Stomach (tissue), 9 donors: Measurements from ENCODE around the gene MRM1. TPM values are rescaled to one million over a fixed set of nuclear protein-coding genes. Genes with fewer than 3 reads are reported as not detected.

Experiments used
- DNase-seq, 2 donors: peaks; one replicate each; pipeline versions ENCODE4 v3.0.0 to v3.0.0-alpha.2; 2013 to 2019
- H3K27ac ChIP-seq, 5 donors: fragments of 200-600 bp in 4 of 5; sonication (generic) in 4 of 5; one replicate each; pipeline ENCODE4 v1.5.1; 2013 to 2019; ENCODE audit warnings: mild to moderate bottlenecking in 1 of 5, moderate library complexity in 1 of 5
- H3K27me3 ChIP-seq, 3 donors: fragments of 200-600 bp; sonication (generic); one replicate each; pipeline ENCODE4 v1.5.1; 2017 to 2019; ENCODE audit warnings: mixed run types in 1 of 3
- H3K36me3 ChIP-seq, 4 donors: fragments of 200-600 bp; sonication (generic); 1 replicate in 3 of 4; 2 replicates in 1 of 4; pipeline ENCODE4 v1.5.1; 2016 to 2019
- H3K4me1 ChIP-seq, 4 donors: fragments of 200-600 bp; sonication (generic); one replicate each; pipeline ENCODE4 v1.5.1; 2016 to 2019
- H3K4me3 ChIP-seq, 4 donors: fragments of 200-600 bp; sonication (generic) in 3 of 4; one replicate each; pipeline ENCODE4 v1.5.1; 2016 to 2019; ENCODE audit warnings: mild to moderate bottlenecking in 1 of 4
- H3K9me3 ChIP-seq, 4 donors: fragments of 200-600 bp; sonication (generic); one replicate each; pipeline ENCODE4 v1.5.1; 2016 to 2019
- EP300 ChIP-seq: sonication (generic); formaldehyde crosslinking; IDR thresholded peaks from one replicate; pipeline ENCODE4 v1.6.1; 2017; ENCODE audit warnings: antibody characterized with exemption
- POLR2A ChIP-seq, 4 donors: fragments of 450-650 bp; IDR thresholded peaks; one replicate each; pipeline ENCODE4 v1.6.1; 2016; ENCODE audit warnings: antibody characterized with exemption in 4 of 4, control low read depth in 2 of 4, mild to moderate bottlenecking in 1 of 4, moderate library complexity in 1 of 4
- POLR2AphosphoS5 ChIP-seq, 3 donors: sonication (generic); formaldehyde crosslinking; IDR thresholded peaks; one replicate each; pipeline ENCODE4 v1.6.1; 2016; ENCODE audit warnings: antibody characterized with exemption in 3 of 3
- WGBS, 5 donors: extraction: QIAGEN DNeasy Blood & Tissue Kit in 3 of 5; methylation state at CpG; one replicate each; pipeline versions ENCODE4 v1.1.5 to v1.1.7; 2013 to 2018; 5-methylcytosine and 5-hydroxymethylcytosine counted together
- intact Hi-C: fragments of 100-400 bp; cut with DNase I; formaldehyde crosslinking; loops from one replicate; pipeline ENCODE4 v1.15.1; 2023; ENCODE audit warnings: low total_unique reads
- polyA plus RNA-seq, 3 donors: library from polyadenylated mRNA; stranded (reverse); fragments of 200-250 nt; gene quantifications; one replicate each; pipeline ENCODE4 v1.2.3, GENCODE V29; 2013
- total RNA-seq, 5 donors: library from RNA; depleted of rRNA; stranded (reverse); fragments of >200 nt; gene quantifications; one replicate each; pipeline versions ENCODE4 v1.1.0 to v1.2.3, GENCODE V29; 2014 to 2016
- TF ChIP-seq, protein P1 (sequence below), 7 experiments: fragments of 450-650 bp in 4 of 7; fragments of 200-600 bp in 3 of 7; sonication (generic) in 3 of 7; IDR thresholded peaks; one replicate each; pipeline ENCODE4 v1.5.1; 2016 to 2019; ENCODE audit warnings: antibody characterized with exemption in 7 of 7, control low read depth in 2 of 7, mild to moderate bottlenecking in 1 of 7
- donor health status: healthy with polysubstance abuse.
- donor health status: Bipolar disorder and iron deficiency.
- donor health status: healthy.

Gene MRM1
- total and polyA plus RNA-seq, 8 donors, result 1.8 to 38.5 (median 7.8) TPM; not detected in 1

GRCh38 chr17:36629970-36630502 lies 28.7 kb downstream of the MRM1 start:
- H3K36me3 ChIP-seq, result no peaks in the 10 kb centered on the region
- TF ChIP-seq EP300 (no peak), POLR2AphosphoS5 (IDR thresholded peaks at IDR 0.05) (no peak), POLR2A (IDR thresholded peaks at IDR 0.05) (no peak)
- TF ChIP-seq, protein P1, sequence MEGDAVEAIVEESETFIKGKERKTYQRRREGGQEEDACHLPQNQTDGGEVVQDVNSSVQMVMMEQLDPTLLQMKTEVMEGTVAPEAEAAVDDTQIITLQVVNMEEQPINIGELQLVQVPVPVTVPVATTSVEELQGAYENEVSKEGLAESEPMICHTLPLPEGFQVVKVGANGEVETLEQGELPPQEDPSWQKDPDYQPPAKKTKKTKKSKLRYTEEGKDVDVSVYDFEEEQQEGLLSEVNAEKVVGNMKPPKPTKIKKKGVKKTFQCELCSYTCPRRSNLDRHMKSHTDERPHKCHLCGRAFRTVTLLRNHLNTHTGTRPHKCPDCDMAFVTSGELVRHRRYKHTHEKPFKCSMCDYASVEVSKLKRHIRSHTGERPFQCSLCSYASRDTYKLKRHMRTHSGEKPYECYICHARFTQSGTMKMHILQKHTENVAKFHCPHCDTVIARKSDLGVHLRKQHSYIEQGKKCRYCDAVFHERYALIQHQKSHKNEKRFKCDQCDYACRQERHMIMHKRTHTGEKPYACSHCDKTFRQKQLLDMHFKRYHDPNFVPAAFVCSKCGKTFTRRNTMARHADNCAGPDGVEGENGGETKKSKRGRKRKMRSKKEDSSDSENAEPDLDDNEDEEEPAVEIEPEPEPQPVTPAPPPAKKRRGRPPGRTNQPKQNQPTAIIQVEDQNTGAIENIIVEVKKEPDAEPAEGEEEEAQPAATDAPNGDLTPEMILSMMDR (IDR thresholded peaks at IDR 0.05), result no peak
- H3K27me3 ChIP-seq, result peaks cover 0 to 58% (median 5%) of the 10 kb centered on the region in 3 donors
- intact Hi-C loops, result loop anchor here (5.0 to 10.0 kb wide), 2 partner anchors 422 to 605 kb away; no protein-coding TSS in a partner anchor
- peaks cover 0 to 7% (median 5%) of the 10 kb centered on the region in 4 donors for H3K4me1 ChIP-seq
- no peak overlapping the region for H3K4me3 ChIP-seq
- WGBS, 5 donors, result 71 to 91% (median 83%) methylated on average over 6 to 8 of the region's 8 CpGs
- no peaks in the 10 kb centered on the region for H3K9me3 ChIP-seq
- no peak for DNase-seq
- no peak overlapping the region for H3K27ac ChIP-seq

- peaks cover 0 to 63% (median 5%) of the 10 kb centered on the region in 3 donors for H3K27me3 ChIP-seq
- WGBS, 5 donors, result 54 to 65% (median 56%) methylated on average over 4 of the region's 4 CpGs
- H3K4me1 ChIP-seq, result peaks cover 0 to 7% (median 4%) of the 10 kb centered on the region in 4 donors
- H3K4me3 ChIP-seq, result no peak overlapping the region
- H3K36me3 ChIP-seq, result no peaks in the 10 kb centered on the region
- H3K9me3 ChIP-seq, result no peaks in the 10 kb centered on the region
- H3K27ac ChIP-seq, result no peak overlapping the region
- intact Hi-C loops, result loop anchor here (10.0 kb wide), 1 partner anchor 604 kb away; no protein-coding TSS in a partner anchor
- no peak for DNase-seq
- TF ChIP-seq EP300 (no peak), POLR2A (IDR thresholded peaks at IDR 0.05) (no peak), POLR2AphosphoS5 (IDR thresholded peaks at IDR 0.05) (no peak)
- TF ChIP-seq, protein P1 (IDR thresholded peaks at IDR 0.05), result no peak
Observed at GRCh38 chr17:36631022-36631421, 29.6 kb downstream of the MRM1 start.

DNA sequence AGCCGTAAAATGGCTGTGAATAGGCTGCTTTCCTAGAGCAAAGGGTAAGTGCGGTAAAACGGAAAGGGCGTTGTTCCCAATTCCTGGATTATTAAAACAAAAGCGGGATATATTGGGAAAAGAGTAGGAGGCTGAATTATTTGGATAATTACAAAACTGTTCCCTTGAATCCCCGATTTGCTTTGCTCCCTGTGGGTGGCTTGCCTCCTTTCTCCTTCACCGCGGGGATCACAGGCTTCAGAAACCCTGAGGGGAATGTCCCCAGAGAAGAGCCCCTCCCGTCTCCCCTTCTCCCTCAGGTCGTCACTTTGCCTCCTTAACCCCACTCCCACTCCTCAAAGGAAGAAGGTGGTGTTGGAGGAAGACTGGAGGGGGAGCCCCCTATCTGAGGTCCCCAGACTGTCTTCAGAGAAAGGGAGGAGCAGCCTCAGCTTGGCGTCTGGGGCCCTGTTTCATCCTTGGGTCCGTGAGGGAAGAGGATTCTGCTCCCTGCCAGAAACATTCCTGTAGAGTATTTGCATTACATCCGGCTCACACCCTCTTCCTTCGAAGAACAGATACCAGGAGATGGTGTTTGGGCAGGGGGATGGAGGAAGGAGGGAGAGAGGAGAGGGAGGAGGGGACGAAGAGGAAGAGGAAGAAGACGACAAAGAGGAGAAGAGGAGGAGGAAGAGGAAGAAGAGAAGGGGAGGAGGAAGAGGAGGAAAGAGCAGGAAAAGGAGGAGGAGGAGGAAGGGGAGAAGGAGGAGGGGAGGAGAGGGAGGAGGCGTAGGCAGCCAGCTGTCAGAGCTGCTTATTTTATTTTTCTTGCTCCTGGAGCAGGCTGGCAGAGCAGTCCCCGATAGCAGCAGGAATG lies 31.8 kb downstream of the MRM1 start:
- no peak for DNase-seq
- Histone ChIP-seq H3K4me1 (peaks cover 0 to 7% (median 2%) of the 10 kb centered on the region in 4 donors), H3K36me3 (no peaks in the 10 kb centered on the region), H3K27me3 (peaks cover 0 to 79% (median 5%) of the 10 kb centered on the region in 3 donors), H3K27ac (no peak overlapping the region), H3K4me3 (no peak overlapping the region), H3K9me3 (no peaks in the 10 kb centered on the region)
- intact Hi-C loops, result loop anchor here (10.0 kb wide), 1 partner anchor 602 kb away; no protein-coding TSS in a partner anchor
- 27 to 35% (median 31%) methylated on average over 18 of the region's 18 CpGs for WGBS, 5 donors
- TF ChIP-seq POLR2A (IDR thresholded peaks at IDR 0.05) (no peak), EP300 (no peak), POLR2AphosphoS5 (IDR thresholded peaks at IDR 0.05) (no peak)
- TF ChIP-seq, protein P1 (IDR thresholded peaks at IDR 0.05), result no peak

DNA sequence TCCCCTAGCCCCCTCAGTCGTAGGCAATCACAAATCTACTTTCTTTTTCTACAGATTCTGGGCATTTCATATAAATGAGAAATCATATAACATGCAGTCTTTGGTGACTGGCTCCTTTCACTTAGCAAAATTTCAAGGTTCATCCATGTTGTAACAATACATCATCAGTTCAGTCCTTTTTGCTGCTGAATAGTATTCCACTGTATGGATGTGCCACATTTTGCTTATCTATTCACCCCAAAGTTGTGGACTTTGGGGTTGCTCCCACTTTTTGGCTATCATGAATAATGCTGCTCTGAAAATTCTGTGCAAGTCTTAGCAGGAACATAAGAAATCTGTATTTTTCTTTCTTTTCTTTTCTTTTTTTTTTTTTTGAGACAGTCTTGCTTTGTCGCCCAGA lies 39.0 kb downstream of the MRM1 start:
- intact Hi-C loops, result no loop called here
- DNase-seq, result no peak
- H3K27ac ChIP-seq, result no peak overlapping the region
- 88 to 97% (median 92%) methylated on average over 2 of the region's 2 CpGs for WGBS, 5 donors
- no peaks in the 10 kb centered on the region for H3K36me3 ChIP-seq
- TF ChIP-seq POLR2AphosphoS5 (IDR thresholded peaks at IDR 0.05) (no peak), POLR2A (IDR thresholded peaks at IDR 0.05) (no peak), EP300 (no peak)
- TF ChIP-seq, protein P1 (IDR thresholded peaks at IDR 0.05), result no peak
- H3K9me3 ChIP-seq, result no peaks in the 10 kb centered on the region
- no peak overlapping the region for H3K4me3 ChIP-seq
- H3K27me3 ChIP-seq, result peaks cover 13 to 97% (median 52%) of the 10 kb centered on the region in 3 donors
- peaks cover 12 to 20% (median 16%) of the 10 kb centered on the region in 4 donors for H3K4me1 ChIP-seq
